Panc1 (cell line): ENCODE results near the gene AQP1. TPM values are rescaled to one million over a fixed set of nuclear protein-coding genes. Genes with fewer than 3 reads are reported as not detected.

ENCODE experiments used
- ATAC-seq: fragments of 200-7000 bp; cut with Tn5 transposase; 2 replicates; pipeline ENCODE4 v1.9.1; 2020; ENCODE audit warnings: mild to moderate bottlenecking, moderate library complexity
- BruUV-seq: library from RNA; stranded (reverse); fragments of 400-500 nt; replicated peaks from 2 replicates; lab custom pipeline; 2021; lab: Mats Ljungman, UMichigan
- CTCF ChIA-PET: fragments of 300-600 bp; sonication (Branson Sonifier 250); formaldehyde crosslinking; loops from one replicate; lab custom pipeline; 2022; ENCODE audit warnings: antibody characterized with exemption; lab: Charles Lee
- POLR2A ChIA-PET: fragments of 300-600 bp; sonication (Branson Sonifier 250); formaldehyde crosslinking; loops from one replicate; lab custom pipeline; 2022; ENCODE audit warnings: antibody characterized with exemption; lab: Charles Lee
- DNase-seq: peaks from one replicate; pipeline ENCODE4 v3.0.0-alpha.2; 2010; ENCODE audit warnings: low read depth, low spot score
- H3K27ac ChIP-seq: 2 replicates; pipeline ENCODE4 v1.5.1; 2011; ENCODE audit warnings: mild to moderate bottlenecking, low read length, inconsistent platforms
- H3K27me3 ChIP-seq: fragments of 200-500 bp; sonication (Bioruptor generic); 2 replicates; pipeline ENCODE4 v1.6.0; 2014; ENCODE audit warnings: low read length, inconsistent platforms; ENCODE audit not compliant: control insufficient read depth, insufficient read depth
- H3K36me3 ChIP-seq: fragments of 200-500 bp; sonication (Bioruptor generic); 2 replicates; pipeline ENCODE4 v1.5.1; 2014; ENCODE audit warnings: inconsistent platforms, mild to moderate bottlenecking, low read length, moderate library complexity; ENCODE audit not compliant: control insufficient read depth, insufficient read depth
- H3K4me1 ChIP-seq: 2 replicates; pipeline ENCODE4 v1.5.1; 2011; ENCODE audit warnings: inconsistent platforms, mild to moderate bottlenecking, low read length, moderate library complexity; ENCODE audit not compliant: control insufficient read depth, insufficient read depth
- H3K4me3 ChIP-seq, 2 experiments: 2 replicates each; pipeline ENCODE4 v1.5.1; 2011 to 2012; ENCODE audit warnings: low read depth in 2 of 2, low read length in 2 of 2, mild to moderate bottlenecking in 2 of 2, inconsistent platforms in 1 of 2, moderate library complexity in 1 of 2
- H3K9me3 ChIP-seq: fragments of 200-500 bp; sonication (Bioruptor generic); 2 replicates; pipeline ENCODE4 v1.5.1; 2014; ENCODE audit warnings: low read depth, mild to moderate bottlenecking, inconsistent platforms, low read length, moderate library complexity; ENCODE audit not compliant: control insufficient read depth, insufficient read depth
- CTCF ChIP-seq: fragments of 450-650 bp; IDR thresholded peaks from 2 replicates; pipeline ENCODE4 v1.5.1; 2017; ENCODE audit warnings: mild to moderate bottlenecking
- POLR2AphosphoS5 ChIP-seq: IDR thresholded peaks from 2 replicates; pipeline ENCODE4 v1.6.1; 2012; ENCODE audit warnings: mild to moderate bottlenecking, low read depth, low read length, moderate library complexity
- REST ChIP-seq, 2 experiments: IDR thresholded peaks; 2 replicates each; pipeline ENCODE4 v1.6.1; 2011 to 2012; ENCODE audit warnings: low read depth in 2 of 2, control low read depth in 1 of 2, low read length in 1 of 2, mild to moderate bottlenecking in 1 of 2, moderate library complexity in 1 of 2; ENCODE audit not compliant: insufficient read depth in 1 of 2
- SIN3A ChIP-seq: IDR thresholded peaks from 2 replicates; pipeline ENCODE4 v1.6.1; 2012; ENCODE audit warnings: low read depth, mild to moderate bottlenecking, low read length, moderate library complexity, borderline replicate concordance; ENCODE audit not compliant: insufficient read depth
- TCF7L2 ChIP-seq: IDR thresholded peaks from 2 replicates; pipeline ENCODE4 v1.6.1; 2011; ENCODE audit warnings: mild to moderate bottlenecking, low read depth, low read length, inconsistent platforms
- in situ Hi-C: cut with HindIII; loops from 2 replicates; pipeline ENCODE4 v1.10.0; 2016; ENCODE audit warnings: low sequenced_read_pairs, low pct_unique_long_range_greater_than_20kb
- intact Hi-C: fragments of 100-400 bp; cut with micrococcal nuclease; formaldehyde crosslinking; loops from one replicate; pipeline ENCODE4 v1.10.0; 2022; ENCODE audit not compliant: unreplicated experiment
- total RNA-seq: library from RNA; stranded (reverse); gene quantifications from one replicate; pipeline ENCODE4 v1.2.1, GENCODE V29; 2021; ENCODE audit not compliant: unreplicated experiment

Gene AQP1
- total RNA-seq, 1 experiment from 2014 or later, result 0.57 TPM

- ATAC-seq, result no peak
- POLR2A ChIA-PET, result no interaction called here
Observed at GRCh38 chr7:30929686-30930085, 18.0 kb downstream of the AQP1 start.

GRCh38 chr7:30930621-30931020 is 19.0 kb downstream of the AQP1 start:
- ATAC-seq (no peak), DNase-seq (no peak)
- intact Hi-C loops, result no loop called here
- Histone ChIP-seq H3K4me3 (no peak overlapping the region), H3K9me3 (no peaks in the 10 kb centered on the region), H3K27me3 (no peaks in the 10 kb centered on the region), H3K4me1 (no peaks in the 10 kb centered on the region), H3K27ac (no peak overlapping the region), H3K36me3 (no peaks in the 10 kb centered on the region)
- in situ Hi-C loops, result no loop called here
- BruUV-seq, result no TSS peak
- TF ChIP-seq SIN3A (no peak), POLR2AphosphoS5 (no peak), REST (IDR thresholded peaks at IDR 0.05; ENCODE audit: insufficient read depth in 1 of 2, low read depth in 2 of 2, low read length in 1 of 2) (no peak), CTCF (no peak)
- ChIA-PET POLR2A (no interaction called here), CTCF (interaction anchor here (0.7 kb wide), 2 partner anchors 25 to 150 kb away, joined by 3 to 4 read pairs; no protein-coding TSS in a partner anchor)

More at GRCh38 chr7:30929686-30930085, 18.0 kb downstream of the AQP1 start:
- H3K36me3 ChIP-seq, result no peaks in the 10 kb centered on the region
- CTCF ChIA-PET, result interaction anchor here (0.7 kb wide), 2 partner anchors 24 to 149 kb away, joined by 3 to 4 read pairs; no protein-coding TSS in a partner anchor
- H3K4me3 ChIP-seq, result no peak overlapping the region
- intact Hi-C loops, result no loop called here
- BruUV-seq, result no TSS peak
- in situ Hi-C loops, result no loop called here
- no peak for TF ChIP-seq REST (IDR thresholded peaks at IDR 0.05; ENCODE audit: insufficient read depth in 1 of 2, low read depth in 2 of 2, low read length in 1 of 2)
- TF ChIP-seq CTCF, result no peak
- TF ChIP-seq TCF7L2, result no peak
- no peak for TF ChIP-seq SIN3A
- no peak for TF ChIP-seq POLR2AphosphoS5
- DNase-seq, result no peak
- no peak overlapping the region for H3K27ac ChIP-seq
- H3K27me3 ChIP-seq, result no peaks in the 10 kb centered on the region
- no peaks in the 10 kb centered on the region for H3K9me3 ChIP-seq
- H3K4me1 ChIP-seq, result no peaks in the 10 kb centered on the region
